Cardiac fibroblast (primary cell): Measurements from ENCODE around the gene COX7B.
A peak's percentile ranks its signal among the peaks of the same experiment; 100 is the strongest.

ENCODE experiments used
- DNase-seq, 2 donors: peaks; one replicate each; pipeline versions ENCODE4 v3.0.0 to v3.0.0-alpha.2; 2010; ENCODE audit warnings: low read depth in 2 of 2
- H3K4me3 ChIP-seq, 2 donors: replicated peaks in 1 of 2; 1 replicate in 1 of 2; 2 replicates in 1 of 2; pipeline ENCODE4 v1.5.1; 2011; ENCODE audit warnings: low read depth in 2 of 2, low read length in 2 of 2, mild to moderate bottlenecking in 2 of 2, moderate library complexity in 1 of 2
- CTCF ChIP-seq: IDR thresholded peaks from one replicate; pipeline ENCODE4 v1.5.1; 2011; ENCODE audit warnings: low read depth, mild to moderate bottlenecking, low read length, inconsistent platforms

Gene COX7B

GRCh38 chrX:77945910-77946545, 46.8 kb downstream of the COX7B start:
- DNase-seq = no peak
- TF ChIP-seq CTCF = no peak
- no peak overlapping the region for H3K4me3 ChIP-seq

GRCh38 chrX:77946571-77946970, 47.3 kb downstream of the COX7B start:
- no peak overlapping the region for H3K4me3 ChIP-seq
- TF ChIP-seq CTCF = no peak
- no peak for DNase-seq

- no peak overlapping the region for H3K4me3 ChIP-seq
- no peak for DNase-seq
- no peak for TF ChIP-seq CTCF
Observed at GRCh38 chrX:77949840-77950239, 50.6 kb downstream of the COX7B start.

- peak in 1 of 2 donors; percentile 34 for DNase-seq
- H3K4me3 ChIP-seq = no peak overlapping the region
- no peak for TF ChIP-seq CTCF
Observed at GRCh38 chrX:77952173-77952572, 52.9 kb downstream of the COX7B start.

GRCh38 chrX:77953302-77953701, 54.0 kb downstream of the COX7B start:
- H3K4me3 ChIP-seq = no peak overlapping the region
- no peak for TF ChIP-seq CTCF
- DNase-seq = peak in 1 of 2 donors; percentile 13

GRCh38 chrX:77953708-77954107, 54.4 kb downstream of the COX7B start:
- peak; percentile 10 to 70 for DNase-seq
- TF ChIP-seq CTCF = no peak
- H3K4me3 ChIP-seq = no peak overlapping the region
